ENCODE measurements around the gene FBXO2.

- no peak for TF ChIP-seq POLR2AphosphoS5 (IDR thresholded peaks at IDR 0.05; ENCODE audit: low read depth, low read length)
- no peak for TF ChIP-seq TAF1 (IDR thresholded peaks at IDR 0.05; ENCODE audit: borderline replicate concordance, insufficient read depth, low read length)
These were observed 46.6 kb upstream of the FBXO2 start for GRCh38 chr1:11700601-11701467.
